Immature natural killer cell (primary cell): ENCODE results near the gene ALDOA. TPM values are rescaled to one million over a fixed set of nuclear protein-coding genes. Genes with fewer than 3 reads are reported as not detected.
"Not testable (repeated sequence)": the region's sequence is repeated elsewhere in the genome, so short reads cannot be mapped to it uniquely, and the experiment has no call there.

Experiments
- DNase-seq, 3 donors: peaks; one replicate each; pipeline ENCODE4 v3.0.0; 2022; ENCODE audit warnings: mixed read lengths in 1 of 3
- H3K27ac Mint-ChIP-seq, 6 donors: one replicate each; pipeline ENCODE4 v1.8.0; 2020; ENCODE audit warnings: mixed read lengths in 6 of 6, mild to moderate bottlenecking in 5 of 6, inconsistent platforms in 4 of 6, moderate library complexity in 3 of 6
- H3K27me3 Mint-ChIP-seq, 3 donors: one replicate each; pipeline ENCODE4 v1.8.0; 2020 to 2021; ENCODE audit warnings: low read depth in 3 of 3, mild to moderate bottlenecking in 3 of 3, mixed read lengths in 3 of 3, moderate library complexity in 3 of 3, inconsistent platforms in 1 of 3
- H3K36me3 Mint-ChIP-seq, 3 donors: one replicate each; pipeline ENCODE4 v1.8.0; 2020; ENCODE audit warnings: mixed read lengths in 3 of 3, inconsistent platforms in 2 of 3, mild to moderate bottlenecking in 2 of 3
- H3K4me1 Mint-ChIP-seq, 2 donors: one replicate each; pipeline ENCODE4 v1.8.0; 2020; ENCODE audit warnings: inconsistent platforms in 2 of 2, mild to moderate bottlenecking in 2 of 2, mixed read lengths in 2 of 2, moderate library complexity in 1 of 2
- H3K4me3 Mint-ChIP-seq, 5 donors: one replicate each; pipeline ENCODE4 v1.8.0; 2020; ENCODE audit warnings: mild to moderate bottlenecking in 5 of 5, mixed read lengths in 5 of 5, inconsistent platforms in 3 of 5, moderate library complexity in 3 of 5
- H3K9me3 Mint-ChIP-seq, 6 donors: one replicate each; pipeline ENCODE4 v1.8.0; 2020; ENCODE audit warnings: mild to moderate bottlenecking in 6 of 6, mixed read lengths in 6 of 6, inconsistent platforms in 4 of 6, moderate library complexity in 3 of 6
- polyA plus RNA-seq, 3 donors: library from polyadenylated mRNA; unstranded; fragments of 300-500 nt; fragmentation: Illumina TruSeq; gene quantifications; one replicate each; pipeline ENCODE4 v1.2.3, GENCODE V29; 2021

The ALDOA gene
- polyA plus RNA-seq, 3 donors from 2014 or later, result 741 to 1,156 (median 1,018) TPM

DNA sequence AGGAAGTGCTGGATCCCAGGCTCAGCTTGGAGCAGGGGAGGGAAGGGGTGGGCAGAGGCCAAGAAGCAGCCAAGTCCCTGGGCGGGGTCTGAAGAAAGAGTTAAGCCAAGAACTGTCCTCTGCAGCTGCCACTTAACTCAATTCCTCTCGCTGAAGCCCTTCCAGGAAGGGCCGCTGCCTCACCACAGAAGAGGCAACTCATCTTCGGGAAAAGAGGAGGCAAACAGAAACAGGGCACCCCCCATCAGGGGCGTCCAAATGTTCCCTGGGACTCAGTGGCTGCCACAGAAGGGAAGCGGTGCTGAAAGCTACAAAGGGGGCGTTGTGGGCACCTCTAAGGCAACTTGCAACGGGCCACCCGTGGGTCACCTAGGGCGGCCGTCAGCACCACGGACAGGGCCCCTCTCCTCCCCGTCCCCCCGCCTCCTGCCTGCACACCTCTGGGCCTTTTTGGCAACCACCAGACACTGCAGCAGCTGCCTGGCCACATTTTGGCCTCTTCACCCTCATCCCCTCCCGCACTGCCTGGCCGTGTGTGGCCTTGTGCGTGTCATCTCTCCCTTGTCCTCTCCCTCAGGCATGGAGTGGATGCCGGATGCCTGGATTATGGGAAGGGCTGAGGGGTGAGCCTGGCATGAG is 37.0 kb upstream of the ALDOA start:
- H3K9me3 Mint-ChIP-seq, result peaks cover 0 to 4% (median 0%) of the 10 kb centered on the region in 6 donors
- H3K4me1 Mint-ChIP-seq, result peaks cover 4 to 5% of the 10 kb centered on the region in 2 donors
- no peaks in the 10 kb centered on the region for H3K36me3 Mint-ChIP-seq
- H3K27ac Mint-ChIP-seq, result no peak overlapping the region
- DNase-seq, result peak in 1 of 3 donors; percentile 20
- peaks cover 10 to 18% (median 12%) of the 10 kb centered on the region in 3 donors for H3K27me3 Mint-ChIP-seq
- H3K4me3 Mint-ChIP-seq, result no peak overlapping the region

DNA sequence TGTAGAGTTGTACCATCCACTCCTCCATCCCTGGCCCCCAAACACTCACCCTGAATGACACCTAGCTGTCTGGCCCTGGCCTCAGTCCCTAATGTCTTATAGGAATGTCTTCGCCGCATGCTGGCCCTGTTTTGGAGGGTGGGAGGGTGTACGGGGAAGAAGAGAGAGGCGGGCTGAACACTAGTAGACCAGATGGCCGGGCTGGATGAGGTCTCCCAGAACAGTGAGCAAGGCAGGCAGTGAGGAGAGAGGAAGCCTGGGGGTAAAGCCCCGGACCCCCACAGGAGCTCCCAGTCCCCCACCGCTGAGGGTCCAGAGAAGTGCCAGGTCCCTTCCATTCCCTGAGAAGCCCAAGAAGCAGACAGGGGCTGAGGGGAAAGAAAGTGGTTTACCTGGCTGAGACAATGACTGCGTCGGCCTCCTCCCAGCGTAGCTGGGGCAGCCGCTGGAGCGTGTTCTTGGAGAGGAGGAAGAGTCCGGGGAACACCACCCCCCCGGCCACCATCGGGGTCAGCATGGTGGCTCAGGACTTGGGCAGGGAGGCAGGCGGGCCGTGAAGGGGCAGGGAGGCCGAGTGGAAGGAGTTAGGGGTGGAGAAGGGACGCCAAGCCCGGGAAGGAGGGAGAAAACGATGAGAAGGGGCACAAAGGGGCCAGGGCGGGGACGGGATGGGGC is 35.4 kb upstream of the ALDOA start:
- Mint-ChIP-seq H3K4me1 (peaks cover 4 to 5% of the 10 kb centered on the region in 2 donors), H3K36me3 (no peaks in the 10 kb centered on the region), H3K9me3 (peaks cover 0 to 4% (median 0%) of the 10 kb centered on the region in 6 donors), H3K4me3 (peak overlapping the region in 2 of 5 donors; percentile 46 to 48), H3K27ac (no peak overlapping the region), H3K27me3 (peaks cover 10 to 17% (median 14%) of the 10 kb centered on the region in 3 donors)
- DNase-seq, result no peak

DNA sequence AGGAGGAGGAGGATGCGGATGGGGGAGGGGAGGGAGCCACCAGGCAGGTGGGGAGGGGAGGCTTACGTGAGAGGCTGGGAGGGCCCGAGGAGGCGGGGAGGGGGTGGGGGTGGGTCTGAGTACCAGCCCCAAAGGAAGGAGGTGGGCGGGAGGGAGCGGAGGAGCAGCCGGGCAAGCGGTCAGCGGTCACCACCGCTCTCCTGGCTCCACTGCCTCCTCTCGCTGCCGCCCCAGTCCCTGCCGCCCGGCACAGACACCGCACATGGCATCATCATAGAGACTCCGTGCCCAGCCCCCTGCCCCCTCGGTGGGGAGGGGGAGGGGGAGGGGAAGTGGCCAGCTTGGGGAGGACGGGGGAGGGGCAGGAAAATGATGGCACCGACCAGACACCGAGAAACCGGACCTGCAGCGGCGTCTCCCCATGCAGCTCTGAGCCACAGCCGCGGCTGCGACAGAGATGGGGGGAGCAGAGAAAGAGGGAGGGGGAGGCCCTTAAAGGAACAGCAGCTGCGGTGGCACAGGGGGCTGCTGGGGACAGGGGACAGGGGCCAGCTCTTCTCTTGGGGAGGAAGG is 34.6 kb upstream of the ALDOA start, which contains the start of gene TLCD3B:
Gene TLCD3B (minus strand): TSS at position 431 of the 573 bp plus-strand sequence. CDS start 744 bp downstream, outside the sequence.
- H3K9me3 Mint-ChIP-seq, result peaks cover 0 to 4% (median 0%) of the 10 kb centered on the region in 6 donors
- H3K27ac Mint-ChIP-seq, result no peak within 1 kb of the TSS
- H3K36me3 Mint-ChIP-seq, result no peaks in the 10 kb centered on the region
- H3K27me3 Mint-ChIP-seq, result peaks cover 10 to 17% (median 14%) of the 10 kb centered on the region in 3 donors
- peak within 1 kb of the TSS in 4 of 5 donors; percentile 45 to 74 (median 55) for H3K4me3 Mint-ChIP-seq
- H3K4me1 Mint-ChIP-seq, result peaks cover 4 to 5% of the 10 kb centered on the region in 2 donors
- DNase-seq, result peak in 2 of 3 donors; percentile 8 to 22

DNA sequence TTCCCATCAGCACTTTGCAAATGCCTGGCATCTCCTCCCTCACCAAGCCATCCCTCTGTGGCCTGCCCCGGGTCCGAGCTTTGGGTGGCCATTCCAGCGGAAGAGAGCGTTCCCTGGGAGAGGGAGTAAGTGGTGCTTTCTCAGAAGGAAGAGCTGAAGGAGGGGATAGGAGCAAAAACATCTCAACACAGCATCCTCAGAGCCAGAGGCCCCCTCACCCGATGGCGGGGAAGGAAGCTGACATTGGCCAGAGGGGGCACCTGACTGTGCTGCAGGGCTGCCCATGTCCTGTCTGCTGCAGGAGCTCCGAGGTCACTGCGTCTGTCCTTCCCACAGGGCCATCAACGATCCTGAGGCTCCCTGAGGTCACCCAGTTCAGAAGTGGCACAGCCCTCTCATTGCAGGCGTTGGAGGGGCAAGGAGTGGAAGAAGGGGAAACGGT is 34.1 kb upstream of the ALDOA start:
- Mint-ChIP-seq H3K27me3 (peaks cover 10 to 17% (median 14%) of the 10 kb centered on the region in 3 donors), H3K4me1 (peaks cover 4 to 5% of the 10 kb centered on the region in 2 donors), H3K4me3 (peak overlapping the region in 1 of 5 donors; percentile 13), H3K36me3 (no peaks in the 10 kb centered on the region), H3K27ac (no peak overlapping the region), H3K9me3 (peaks cover 0 to 4% (median 0%) of the 10 kb centered on the region in 6 donors)
- DNase-seq, result no peak

DNA sequence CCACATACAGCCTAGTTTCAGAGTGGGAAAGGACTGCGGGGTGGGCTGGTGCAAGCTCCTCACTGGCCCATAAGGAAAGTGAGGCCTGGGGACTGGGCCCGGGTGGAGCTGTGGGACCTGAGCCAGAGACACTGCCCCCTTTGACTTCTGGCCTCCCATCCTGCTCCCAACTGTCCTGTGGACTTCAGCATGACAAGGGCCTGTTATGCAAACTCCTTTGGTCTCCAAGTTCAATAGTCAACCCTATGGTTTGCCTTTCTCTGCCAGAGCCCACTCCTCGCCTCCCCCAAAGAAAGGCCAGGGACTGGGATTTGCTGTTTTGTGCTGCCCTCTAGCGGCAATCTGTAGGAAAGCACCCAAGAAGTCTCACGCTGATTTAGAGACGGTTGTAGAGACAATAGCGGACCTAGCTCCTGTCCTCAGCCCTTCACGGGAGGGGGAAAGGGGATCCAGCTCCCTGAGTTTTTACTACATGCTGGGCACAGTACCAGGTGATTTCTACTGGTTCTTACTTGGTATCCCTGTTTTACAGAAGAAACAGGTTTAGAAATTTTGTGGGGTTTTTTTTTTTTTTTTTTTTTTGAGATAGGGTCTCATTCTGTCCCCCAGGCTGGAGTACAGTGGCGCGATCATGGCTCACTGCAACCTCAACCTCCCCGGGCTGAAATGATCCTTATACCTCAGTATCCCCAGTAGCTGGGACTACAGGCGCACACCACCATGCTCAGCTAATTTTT is 33.3 kb upstream of the ALDOA start:
- Mint-ChIP-seq H3K4me1 (peaks cover 4 to 5% of the 10 kb centered on the region in 2 donors), H3K27me3 (peaks cover 10 to 17% (median 14%) of the 10 kb centered on the region in 3 donors), H3K9me3 (peaks cover 0 to 4% (median 0%) of the 10 kb centered on the region in 6 donors), H3K4me3 (peak overlapping the region in 4 of 5 donors; percentile 17 to 74 (median 54)), H3K36me3 (no peaks in the 10 kb centered on the region), H3K27ac (no peak overlapping the region)
- peak; percentile 32 to 60 (median 50) for DNase-seq

DNA sequence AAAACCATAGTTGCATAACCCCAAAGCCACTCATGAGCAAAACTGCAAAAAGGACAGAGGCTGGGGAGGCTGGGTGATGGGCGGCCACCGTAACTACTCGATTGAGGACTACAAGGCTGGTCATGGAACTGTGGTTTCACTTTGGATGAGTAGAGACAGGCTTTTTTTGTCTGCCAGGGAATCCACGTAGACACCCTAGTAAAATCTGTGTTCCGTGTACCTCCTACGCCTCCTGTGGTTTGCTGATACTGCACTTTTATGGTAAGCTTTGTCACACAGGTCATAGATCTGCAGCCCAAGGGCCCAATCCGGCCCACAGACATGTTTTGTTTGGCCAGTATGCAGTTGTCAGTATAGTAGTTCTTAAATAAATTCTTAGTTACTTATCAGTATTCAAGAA is 32.3 kb upstream of the ALDOA start:
- H3K36me3 Mint-ChIP-seq, result no peaks in the 10 kb centered on the region
- H3K27ac Mint-ChIP-seq, result no peak overlapping the region
- no peak for DNase-seq
- H3K9me3 Mint-ChIP-seq, result peaks cover 0 to 1% (median 0%) of the 10 kb centered on the region in 6 donors
- H3K27me3 Mint-ChIP-seq, result peaks cover 9 to 17% (median 10%) of the 10 kb centered on the region in 3 donors
- H3K4me3 Mint-ChIP-seq, result no peak overlapping the region
- peaks cover 4 to 5% of the 10 kb centered on the region in 2 donors for H3K4me1 Mint-ChIP-seq

DNA sequence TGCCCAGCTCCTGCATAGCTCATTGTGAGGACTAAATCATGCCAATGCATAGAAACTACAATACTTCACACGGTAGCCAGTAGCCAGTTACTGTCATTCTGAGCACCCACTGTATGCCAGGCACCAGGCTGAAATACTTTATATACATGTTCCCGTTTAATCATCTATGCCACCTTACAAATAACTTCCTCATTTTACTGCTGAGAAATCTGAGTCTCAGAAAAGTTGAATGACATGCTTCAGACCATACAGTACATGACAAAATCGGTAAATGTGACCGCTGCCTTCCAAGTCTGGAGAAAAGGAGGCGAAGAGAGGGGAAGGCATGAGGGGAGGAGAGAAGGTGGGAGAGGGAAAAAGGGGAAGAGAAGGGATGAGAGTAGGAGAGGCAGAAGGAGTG is 25.3 kb upstream of the ALDOA start:
- peaks cover 3% of the 10 kb centered on the region in 3 donors for H3K27me3 Mint-ChIP-seq
- H3K9me3 Mint-ChIP-seq, result no peaks in the 10 kb centered on the region
- H3K4me3 Mint-ChIP-seq, result no peak overlapping the region
- peaks cover 0 to 2% of the 10 kb centered on the region in 2 donors for H3K4me1 Mint-ChIP-seq
- H3K36me3 Mint-ChIP-seq, result no peaks in the 10 kb centered on the region
- H3K27ac Mint-ChIP-seq, result no peak overlapping the region
- DNase-seq, result no peak

DNA sequence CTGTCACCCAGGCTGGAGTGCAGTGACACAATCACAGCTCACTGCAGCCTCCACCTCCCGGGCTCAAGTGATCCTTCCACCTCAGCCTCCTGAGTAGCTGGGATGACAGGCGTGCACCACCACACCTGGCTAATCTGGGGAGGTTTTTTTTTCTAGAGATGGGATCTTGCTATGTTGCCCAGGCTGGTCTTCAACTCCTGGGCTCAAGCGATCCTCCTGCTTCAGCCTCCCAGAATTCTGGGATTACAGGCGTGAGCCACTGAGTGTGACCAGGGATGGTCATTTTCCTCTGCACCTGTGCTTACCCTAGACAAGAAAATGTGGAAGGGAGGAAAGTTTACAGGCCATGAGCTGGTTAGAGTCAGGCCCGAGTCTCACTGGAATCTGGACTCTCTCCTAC is 24.9 kb upstream of the ALDOA start:
- not testable (repeated sequence) for H3K4me3 Mint-ChIP-seq, H3K27me3 Mint-ChIP-seq, H3K36me3 Mint-ChIP-seq, DNase-seq, H3K9me3 Mint-ChIP-seq, H3K27ac Mint-ChIP-seq, H3K4me1 Mint-ChIP-seq

DNA sequence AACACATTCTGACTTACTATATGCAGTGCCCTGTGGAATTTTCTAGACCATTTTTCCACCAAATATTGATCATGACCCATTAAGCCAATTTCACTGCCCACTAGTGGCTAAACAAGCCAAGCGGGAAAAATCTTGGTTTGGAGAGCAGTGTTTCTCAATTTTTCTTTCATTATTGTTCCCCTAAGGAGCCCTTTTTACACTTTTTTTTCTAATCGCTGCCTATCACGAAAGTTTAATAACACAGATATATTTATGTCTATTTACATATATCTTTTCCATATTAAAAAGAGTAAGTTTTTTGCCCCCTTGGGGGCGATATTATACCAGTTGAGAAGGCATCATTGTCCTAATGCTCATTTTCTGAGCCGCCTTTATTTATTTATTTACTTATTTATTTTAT is 23.7 kb upstream of the ALDOA start:
- H3K9me3 Mint-ChIP-seq, result no peaks in the 10 kb centered on the region
- H3K36me3 Mint-ChIP-seq, result no peaks in the 10 kb centered on the region
- H3K4me1 Mint-ChIP-seq, result peaks cover 0 to 2% of the 10 kb centered on the region in 2 donors
- no peak overlapping the region for H3K27ac Mint-ChIP-seq
- peak in 2 of 3 donors; percentile 22 to 24 for DNase-seq
- peaks cover 5 to 8% (median 7%) of the 10 kb centered on the region in 3 donors for H3K27me3 Mint-ChIP-seq
- no peak overlapping the region for H3K4me3 Mint-ChIP-seq

DNA sequence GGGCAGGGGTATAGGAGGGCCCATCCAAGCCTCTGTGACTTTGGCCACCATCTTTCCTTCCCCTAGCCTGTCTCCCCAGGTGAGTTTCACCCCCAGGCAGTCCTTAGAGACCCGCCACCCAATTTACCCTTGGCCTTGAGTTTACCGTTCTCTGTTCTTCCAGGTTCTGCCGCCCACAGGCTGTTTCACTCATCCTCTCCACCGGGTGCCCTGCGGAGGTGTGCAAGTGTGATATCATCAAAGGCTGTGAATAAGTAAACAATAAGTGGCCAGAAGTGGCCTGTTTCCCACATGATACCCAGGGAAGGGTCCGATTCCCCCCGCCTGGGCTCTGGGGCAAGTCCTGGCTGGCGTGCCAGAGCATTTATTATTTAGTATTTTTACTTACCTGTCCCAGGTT is 19.4 kb upstream of the ALDOA start:
- no peak for DNase-seq
- Mint-ChIP-seq H3K4me3 (no peak overlapping the region), H3K27me3 (peaks cover 4 to 17% (median 5%) of the 10 kb centered on the region in 3 donors), H3K9me3 (no peaks in the 10 kb centered on the region), H3K27ac (no peak overlapping the region), H3K4me1 (peaks cover 0 to 4% of the 10 kb centered on the region in 2 donors), H3K36me3 (no peaks in the 10 kb centered on the region)

DNA sequence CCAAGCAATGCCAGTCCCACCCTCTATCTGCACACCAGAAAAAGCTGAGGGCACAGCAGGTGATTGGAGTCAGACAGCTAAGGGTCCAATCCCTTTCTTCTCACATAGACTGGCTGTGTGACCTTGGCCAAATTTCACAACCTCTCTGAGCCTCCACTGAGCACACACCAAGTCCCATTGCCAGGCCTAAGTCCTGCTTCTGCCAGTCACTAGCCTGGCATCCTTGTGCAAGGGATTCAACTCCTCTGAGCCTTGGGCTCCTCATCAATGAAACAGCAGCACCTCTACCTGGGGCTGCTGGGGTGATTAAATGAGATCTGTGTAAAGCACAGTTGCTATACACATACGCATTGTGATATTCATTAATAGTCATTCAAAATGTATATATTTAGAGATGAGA is 19.0 kb upstream of the ALDOA start:
- H3K27ac Mint-ChIP-seq, result no peak overlapping the region
- peaks cover 4 to 19% (median 5%) of the 10 kb centered on the region in 3 donors for H3K27me3 Mint-ChIP-seq
- no peak for DNase-seq
- H3K4me1 Mint-ChIP-seq, result peaks cover 0 to 6% of the 10 kb centered on the region in 2 donors
- no peak overlapping the region for H3K4me3 Mint-ChIP-seq
- no peaks in the 10 kb centered on the region for H3K9me3 Mint-ChIP-seq
- H3K36me3 Mint-ChIP-seq, result no peaks in the 10 kb centered on the region

DNA sequence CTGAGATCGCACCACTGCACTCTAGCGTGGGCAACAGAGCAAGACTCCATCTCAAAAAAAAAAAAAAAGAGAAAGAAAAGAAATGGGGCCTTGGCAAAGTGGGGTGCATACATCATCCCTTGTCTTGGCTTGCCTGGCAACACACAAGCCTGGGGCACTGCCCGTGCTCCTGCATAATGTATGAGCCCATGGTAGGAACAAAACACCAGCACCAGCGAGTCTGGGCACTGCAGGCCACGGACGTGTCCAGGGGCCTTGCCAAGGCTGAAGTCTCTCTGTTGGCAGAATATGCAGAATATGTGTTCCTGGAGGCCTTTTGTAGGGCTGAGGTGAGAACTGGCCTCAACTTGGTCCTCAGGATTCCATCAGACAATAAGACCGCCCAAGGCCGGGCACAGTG is 15.7 kb upstream of the ALDOA start:
- DNase-seq, result no peak
- Mint-ChIP-seq H3K27me3 (peaks cover 8 to 37% (median 12%) of the 10 kb centered on the region in 3 donors), H3K4me3 (no peak overlapping the region), H3K9me3 (no peaks in the 10 kb centered on the region), H3K27ac (no peak overlapping the region), H3K4me1 (peaks cover 0 to 16% of the 10 kb centered on the region in 2 donors), H3K36me3 (no peaks in the 10 kb centered on the region)

DNA sequence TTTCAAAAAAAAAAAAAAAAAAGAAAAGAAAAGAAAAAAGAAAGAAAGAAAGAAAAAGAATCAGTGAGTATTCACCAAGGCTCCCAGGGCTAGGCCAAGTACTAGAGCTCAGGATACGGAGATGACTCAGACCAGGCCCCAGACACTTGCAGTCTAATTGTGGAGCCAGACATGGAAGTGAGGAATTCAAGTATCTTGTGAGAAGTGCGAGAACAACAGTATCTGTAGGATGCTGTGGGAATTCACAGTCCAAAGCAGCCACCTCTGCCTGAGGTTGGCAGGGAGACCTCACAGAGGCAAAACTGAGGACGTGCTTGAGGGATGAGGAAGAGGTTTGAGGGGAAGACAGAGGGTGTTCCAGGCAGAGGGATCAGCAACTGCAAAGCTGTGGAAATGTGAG is 14.0 kb upstream of the ALDOA start:
- peak overlapping the region; percentile 57 to 71 (median 64) for H3K4me3 Mint-ChIP-seq
- peak overlapping the region in 4 of 6 donors; percentile 29 to 78 (median 52) for H3K27ac Mint-ChIP-seq
- peaks cover 4 to 34% (median 9%) of the 10 kb centered on the region in 3 donors for H3K27me3 Mint-ChIP-seq
- no peak for DNase-seq
- no peaks in the 10 kb centered on the region for H3K9me3 Mint-ChIP-seq
- H3K36me3 Mint-ChIP-seq, result no peaks in the 10 kb centered on the region
- H3K4me1 Mint-ChIP-seq, result peaks cover 0 to 14% of the 10 kb centered on the region in 2 donors
